PFSK-1 (cell line): ENCODE results near the gene SH2D3C.

ENCODE experiments used
- SIN3A ChIP-seq: IDR thresholded peaks from 2 replicates; pipeline ENCODE4 v1.6.1; 2012; ENCODE audit warnings: mild to moderate bottlenecking, low read length, moderate library complexity, borderline replicate concordance; ENCODE audit not compliant: insufficient read depth
- TAF1 ChIP-seq: IDR thresholded peaks from 2 replicates; pipeline ENCODE4 v1.6.1; 2012; ENCODE audit warnings: low read length, control low read depth, borderline replicate concordance; ENCODE audit not compliant: insufficient read depth
- TF ChIP-seq, protein P1 (sequence below), 2 experiments: IDR thresholded peaks; 2 replicates each; pipeline versions ENCODE4 v1.6.1 to v1.8.0; 2011 to 2012; ENCODE audit warnings: low read depth in 2 of 2, low read length in 2 of 2, control low read depth in 1 of 2, inconsistent platforms in 1 of 2, mild to moderate bottlenecking in 1 of 2, moderate library complexity in 1 of 2; ENCODE audit not compliant: insufficient read depth in 1 of 2

GRCh38 chr9:127793093-127793708 lies 14.7 kb upstream of the SH2D3C start:
- TF ChIP-seq, protein P1, sequence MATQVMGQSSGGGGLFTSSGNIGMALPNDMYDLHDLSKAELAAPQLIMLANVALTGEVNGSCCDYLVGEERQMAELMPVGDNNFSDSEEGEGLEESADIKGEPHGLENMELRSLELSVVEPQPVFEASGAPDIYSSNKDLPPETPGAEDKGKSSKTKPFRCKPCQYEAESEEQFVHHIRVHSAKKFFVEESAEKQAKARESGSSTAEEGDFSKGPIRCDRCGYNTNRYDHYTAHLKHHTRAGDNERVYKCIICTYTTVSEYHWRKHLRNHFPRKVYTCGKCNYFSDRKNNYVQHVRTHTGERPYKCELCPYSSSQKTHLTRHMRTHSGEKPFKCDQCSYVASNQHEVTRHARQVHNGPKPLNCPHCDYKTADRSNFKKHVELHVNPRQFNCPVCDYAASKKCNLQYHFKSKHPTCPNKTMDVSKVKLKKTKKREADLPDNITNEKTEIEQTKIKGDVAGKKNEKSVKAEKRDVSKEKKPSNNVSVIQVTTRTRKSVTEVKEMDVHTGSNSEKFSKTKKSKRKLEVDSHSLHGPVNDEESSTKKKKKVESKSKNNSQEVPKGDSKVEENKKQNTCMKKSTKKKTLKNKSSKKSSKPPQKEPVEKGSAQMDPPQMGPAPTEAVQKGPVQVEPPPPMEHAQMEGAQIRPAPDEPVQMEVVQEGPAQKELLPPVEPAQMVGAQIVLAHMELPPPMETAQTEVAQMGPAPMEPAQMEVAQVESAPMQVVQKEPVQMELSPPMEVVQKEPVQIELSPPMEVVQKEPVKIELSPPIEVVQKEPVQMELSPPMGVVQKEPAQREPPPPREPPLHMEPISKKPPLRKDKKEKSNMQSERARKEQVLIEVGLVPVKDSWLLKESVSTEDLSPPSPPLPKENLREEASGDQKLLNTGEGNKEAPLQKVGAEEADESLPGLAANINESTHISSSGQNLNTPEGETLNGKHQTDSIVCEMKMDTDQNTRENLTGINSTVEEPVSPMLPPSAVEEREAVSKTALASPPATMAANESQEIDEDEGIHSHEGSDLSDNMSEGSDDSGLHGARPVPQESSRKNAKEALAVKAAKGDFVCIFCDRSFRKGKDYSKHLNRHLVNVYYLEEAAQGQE (IDR thresholded peaks at IDR 0.05; ENCODE audit: insufficient read depth in 1 of 2, low read depth in 2 of 2, low read length in 2 of 2) = no peak
- no peak for TF ChIP-seq TAF1
- TF ChIP-seq SIN3A = no peak
